ENCODE measurements around the gene MORN1. TPM values are rescaled to one million over a fixed set of nuclear protein-coding genes. Genes with fewer than 3 reads are reported as not detected.
A peak's percentile ranks its signal among the peaks of the same experiment; 100 is the strongest.

The MORN1 gene
- total and polyA plus RNA-seq, 4 donors, result 2.3 to 6.9 (median 3.6) TPM

DNA sequence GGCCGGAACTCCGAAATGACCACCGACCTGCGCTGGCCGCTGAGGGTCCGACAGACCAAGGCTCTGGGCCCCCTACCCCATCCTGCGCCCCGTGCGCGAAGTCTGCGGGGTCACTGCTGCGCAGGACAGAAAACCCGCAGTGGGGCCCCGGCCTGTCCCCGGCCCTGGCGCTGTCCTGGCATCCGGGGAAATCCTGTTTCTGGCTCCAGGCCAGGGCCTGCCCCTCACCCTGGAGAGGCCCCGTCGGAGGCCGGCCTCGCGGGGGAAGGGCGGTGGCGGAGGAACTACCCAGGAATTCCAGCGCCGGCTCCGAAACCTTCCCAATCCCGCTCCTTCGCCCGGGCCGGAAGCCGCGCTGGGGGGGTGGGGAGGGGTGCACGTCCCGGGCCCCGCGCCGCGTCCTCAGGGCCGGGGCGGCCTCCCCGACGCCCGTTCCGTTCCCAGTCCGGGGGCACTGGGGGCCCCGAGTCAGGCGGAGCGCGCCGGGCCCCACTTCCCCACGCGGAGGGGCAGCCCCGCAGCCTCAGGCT is 77.0 kb downstream of the MORN1 start:
- Histone ChIP-seq H3K36me3 (ENCODE audit: control insufficient read depth in 4 of 4, insufficient read depth in 3 of 4, low read depth in 1 of 4, low read length in 3 of 4) (no peaks in the 10 kb centered on the region), H3K4me1 (ENCODE audit: control insufficient read depth in 4 of 4, insufficient read depth in 4 of 4, low read length in 3 of 4) (peaks cover 5 to 35% (median 14%) of the 10 kb centered on the region in 4 donors), H3K9me3 (ENCODE audit: control insufficient read depth in 4 of 4, low read length in 3 of 4) (no peaks in the 10 kb centered on the region), H3K4me3 (ENCODE audit: low read depth in 1 of 3, low read length in 3 of 3) (peak overlapping the region in 1 of 3 donors; percentile 69), H3K27ac (ENCODE audit: low read depth in 1 of 2, low read length in 2 of 2) (peak overlapping the region; percentile 43 to 60), H3K27me3 (ENCODE audit: control insufficient read depth in 4 of 4, insufficient read depth in 4 of 4, low read length in 3 of 4) (no peaks in the 10 kb centered on the region), H3K9ac (ENCODE audit: low read depth in 1 of 2, low read length in 2 of 2) (no peak overlapping the region)
- no peak for DNase-seq (ENCODE audit: low spot score)
- WGBS, result 26% methylated on average over 54 of the region's 54 CpGs
- TF ChIP-seq TAF1 (conservative IDR thresholded peaks at IDR 0.05), result no peak
- peak in 1 of 2 donors; percentile 13 for TF ChIP-seq RAD21 (IDR thresholded peaks at IDR 0.05)

DNA sequence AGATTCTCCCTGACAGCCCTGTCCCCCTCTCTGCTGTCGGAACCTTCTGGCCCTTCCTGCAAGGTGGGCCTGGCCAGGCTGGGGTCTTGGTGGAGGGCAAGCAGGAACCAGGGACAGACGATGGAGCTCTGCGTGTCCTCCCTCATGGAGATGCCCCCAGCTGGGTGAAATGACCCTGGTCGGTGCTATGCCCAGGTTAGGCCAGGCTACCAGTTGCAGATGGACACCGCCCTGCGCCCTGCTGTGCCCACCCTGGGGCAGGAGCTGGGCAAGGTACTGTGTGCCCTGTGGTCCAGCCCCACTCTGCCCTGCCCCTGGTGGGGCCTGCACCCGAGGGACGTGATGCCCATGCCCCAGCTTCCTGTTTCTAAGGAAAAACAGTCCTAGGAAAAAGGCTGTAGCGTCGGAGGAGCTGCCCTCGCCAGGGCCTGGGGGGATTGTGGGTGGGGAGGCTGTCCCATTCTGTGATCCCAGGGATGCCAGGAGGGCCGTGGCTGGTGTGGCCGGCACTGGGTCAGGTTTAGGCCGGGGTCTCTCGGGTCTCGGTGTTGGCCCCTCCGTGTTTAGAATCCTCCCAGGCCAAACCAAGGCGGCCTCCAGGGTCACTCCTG is 77.6 kb downstream of the MORN1 start:
- no peak for DNase-seq (ENCODE audit: low spot score)
- peaks cover 5 to 35% (median 14%) of the 10 kb centered on the region in 4 donors for H3K4me1 ChIP-seq (ENCODE audit: control insufficient read depth in 4 of 4, insufficient read depth in 4 of 4, low read length in 3 of 4)
- TF ChIP-seq YY1 (IDR thresholded peaks at IDR 0.05), result no peak
- TF ChIP-seq, protein P1, sequence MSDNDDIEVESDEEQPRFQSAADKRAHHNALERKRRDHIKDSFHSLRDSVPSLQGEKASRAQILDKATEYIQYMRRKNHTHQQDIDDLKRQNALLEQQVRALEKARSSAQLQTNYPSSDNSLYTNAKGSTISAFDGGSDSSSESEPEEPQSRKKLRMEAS (IDR thresholded peaks at IDR 0.05), result no peak
- TF ChIP-seq RAD21 (IDR thresholded peaks at IDR 0.05), result no peak
- TF ChIP-seq SP1 (IDR thresholded peaks at IDR 0.05), result no peak
- no peak for TF ChIP-seq FOXA2 (IDR thresholded peaks at IDR 0.05)
- TF ChIP-seq TAF1 (conservative IDR thresholded peaks at IDR 0.05), result no peak
- no peak for TF ChIP-seq JUND (IDR thresholded peaks at IDR 0.05)
- TF ChIP-seq EGR1 (IDR thresholded peaks at IDR 0.05; ENCODE audit: low read depth in 2 of 2), result no peak
- TF ChIP-seq, protein P2, sequence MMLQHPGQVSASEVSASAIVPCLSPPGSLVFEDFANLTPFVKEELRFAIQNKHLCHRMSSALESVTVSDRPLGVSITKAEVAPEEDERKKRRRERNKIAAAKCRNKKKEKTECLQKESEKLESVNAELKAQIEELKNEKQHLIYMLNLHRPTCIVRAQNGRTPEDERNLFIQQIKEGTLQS (IDR thresholded peaks at IDR 0.05), result no peak
- TF ChIP-seq FOXA1 (IDR thresholded peaks at IDR 0.05), result no peak
- TF ChIP-seq, protein P3, sequence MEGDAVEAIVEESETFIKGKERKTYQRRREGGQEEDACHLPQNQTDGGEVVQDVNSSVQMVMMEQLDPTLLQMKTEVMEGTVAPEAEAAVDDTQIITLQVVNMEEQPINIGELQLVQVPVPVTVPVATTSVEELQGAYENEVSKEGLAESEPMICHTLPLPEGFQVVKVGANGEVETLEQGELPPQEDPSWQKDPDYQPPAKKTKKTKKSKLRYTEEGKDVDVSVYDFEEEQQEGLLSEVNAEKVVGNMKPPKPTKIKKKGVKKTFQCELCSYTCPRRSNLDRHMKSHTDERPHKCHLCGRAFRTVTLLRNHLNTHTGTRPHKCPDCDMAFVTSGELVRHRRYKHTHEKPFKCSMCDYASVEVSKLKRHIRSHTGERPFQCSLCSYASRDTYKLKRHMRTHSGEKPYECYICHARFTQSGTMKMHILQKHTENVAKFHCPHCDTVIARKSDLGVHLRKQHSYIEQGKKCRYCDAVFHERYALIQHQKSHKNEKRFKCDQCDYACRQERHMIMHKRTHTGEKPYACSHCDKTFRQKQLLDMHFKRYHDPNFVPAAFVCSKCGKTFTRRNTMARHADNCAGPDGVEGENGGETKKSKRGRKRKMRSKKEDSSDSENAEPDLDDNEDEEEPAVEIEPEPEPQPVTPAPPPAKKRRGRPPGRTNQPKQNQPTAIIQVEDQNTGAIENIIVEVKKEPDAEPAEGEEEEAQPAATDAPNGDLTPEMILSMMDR (IDR thresholded peaks at IDR 0.05; ENCODE audit: low read depth, low read length, missing input control), result no peak
- no peak for TF ChIP-seq GABPA (IDR thresholded peaks at IDR 0.05 in 1 of 2, conservative IDR thresholded peaks at IDR 0.05 in 1 of 2)
- TF ChIP-seq, protein P4, sequence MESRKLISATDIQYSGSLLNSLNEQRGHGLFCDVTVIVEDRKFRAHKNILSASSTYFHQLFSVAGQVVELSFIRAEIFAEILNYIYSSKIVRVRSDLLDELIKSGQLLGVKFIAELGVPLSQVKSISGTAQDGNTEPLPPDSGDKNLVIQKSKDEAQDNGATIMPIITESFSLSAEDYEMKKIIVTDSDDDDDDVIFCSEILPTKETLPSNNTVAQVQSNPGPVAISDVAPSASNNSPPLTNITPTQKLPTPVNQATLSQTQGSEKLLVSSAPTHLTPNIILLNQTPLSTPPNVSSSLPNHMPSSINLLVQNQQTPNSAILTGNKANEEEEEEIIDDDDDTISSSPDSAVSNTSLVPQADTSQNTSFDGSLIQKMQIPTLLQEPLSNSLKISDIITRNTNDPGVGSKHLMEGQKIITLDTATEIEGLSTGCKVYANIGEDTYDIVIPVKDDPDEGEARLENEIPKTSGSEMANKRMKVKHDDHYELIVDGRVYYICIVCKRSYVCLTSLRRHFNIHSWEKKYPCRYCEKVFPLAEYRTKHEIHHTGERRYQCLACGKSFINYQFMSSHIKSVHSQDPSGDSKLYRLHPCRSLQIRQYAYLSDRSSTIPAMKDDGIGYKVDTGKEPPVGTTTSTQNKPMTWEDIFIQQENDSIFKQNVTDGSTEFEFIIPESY (IDR thresholded peaks at IDR 0.05), result no peak
- no peak for TF ChIP-seq RXRA (IDR thresholded peaks at IDR 0.05)
- no peak for TF ChIP-seq HNF4G (IDR thresholded peaks at IDR 0.05)
- TF ChIP-seq, protein P5, sequence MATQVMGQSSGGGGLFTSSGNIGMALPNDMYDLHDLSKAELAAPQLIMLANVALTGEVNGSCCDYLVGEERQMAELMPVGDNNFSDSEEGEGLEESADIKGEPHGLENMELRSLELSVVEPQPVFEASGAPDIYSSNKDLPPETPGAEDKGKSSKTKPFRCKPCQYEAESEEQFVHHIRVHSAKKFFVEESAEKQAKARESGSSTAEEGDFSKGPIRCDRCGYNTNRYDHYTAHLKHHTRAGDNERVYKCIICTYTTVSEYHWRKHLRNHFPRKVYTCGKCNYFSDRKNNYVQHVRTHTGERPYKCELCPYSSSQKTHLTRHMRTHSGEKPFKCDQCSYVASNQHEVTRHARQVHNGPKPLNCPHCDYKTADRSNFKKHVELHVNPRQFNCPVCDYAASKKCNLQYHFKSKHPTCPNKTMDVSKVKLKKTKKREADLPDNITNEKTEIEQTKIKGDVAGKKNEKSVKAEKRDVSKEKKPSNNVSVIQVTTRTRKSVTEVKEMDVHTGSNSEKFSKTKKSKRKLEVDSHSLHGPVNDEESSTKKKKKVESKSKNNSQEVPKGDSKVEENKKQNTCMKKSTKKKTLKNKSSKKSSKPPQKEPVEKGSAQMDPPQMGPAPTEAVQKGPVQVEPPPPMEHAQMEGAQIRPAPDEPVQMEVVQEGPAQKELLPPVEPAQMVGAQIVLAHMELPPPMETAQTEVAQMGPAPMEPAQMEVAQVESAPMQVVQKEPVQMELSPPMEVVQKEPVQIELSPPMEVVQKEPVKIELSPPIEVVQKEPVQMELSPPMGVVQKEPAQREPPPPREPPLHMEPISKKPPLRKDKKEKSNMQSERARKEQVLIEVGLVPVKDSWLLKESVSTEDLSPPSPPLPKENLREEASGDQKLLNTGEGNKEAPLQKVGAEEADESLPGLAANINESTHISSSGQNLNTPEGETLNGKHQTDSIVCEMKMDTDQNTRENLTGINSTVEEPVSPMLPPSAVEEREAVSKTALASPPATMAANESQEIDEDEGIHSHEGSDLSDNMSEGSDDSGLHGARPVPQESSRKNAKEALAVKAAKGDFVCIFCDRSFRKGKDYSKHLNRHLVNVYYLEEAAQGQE (IDR thresholded peaks at IDR 0.05), result no peak
- TF ChIP-seq HNF4A (conservative IDR thresholded peaks at IDR 0.05), result no peak
- TF ChIP-seq NR2F2 (IDR thresholded peaks at IDR 0.05), result no peak
- WGBS, result 71% methylated on average over 18 of the region's 18 CpGs
- no peak overlapping the region for H3K4me3 ChIP-seq (ENCODE audit: low read depth in 1 of 3, low read length in 3 of 3)
- peak overlapping the region; percentile 43 to 60 for H3K27ac ChIP-seq (ENCODE audit: low read depth in 1 of 2, low read length in 2 of 2)
- H3K9me3 ChIP-seq (ENCODE audit: control insufficient read depth in 4 of 4, low read length in 3 of 4), result no peaks in the 10 kb centered on the region
- no peak overlapping the region for H3K9ac ChIP-seq (ENCODE audit: low read depth in 1 of 2, low read length in 2 of 2)
- no peaks in the 10 kb centered on the region for H3K27me3 ChIP-seq (ENCODE audit: control insufficient read depth in 4 of 4, insufficient read depth in 4 of 4, low read length in 3 of 4)
- peaks cover 0 to under 1% (median 0%) of the 10 kb centered on the region in 4 donors for H3K36me3 ChIP-seq (ENCODE audit: control insufficient read depth in 4 of 4, insufficient read depth in 3 of 4, low read depth in 1 of 4, low read length in 3 of 4)

Measured in liver (tissue), 9 donors.